ENCODE data around the gene RNF220. TPM values are rescaled to one million over a fixed set of nuclear protein-coding genes. Genes with fewer than 3 reads are reported as not detected.
A peak's percentile ranks its signal among the peaks of the same experiment; 100 is the strongest.

The RNF220 gene
- total and polyA plus RNA-seq, 2 of the 13 experiments (the other 11 are each of a cell fraction or from before 2014, with no cell fraction given), result 48.2 to 72.1 TPM

DNA sequence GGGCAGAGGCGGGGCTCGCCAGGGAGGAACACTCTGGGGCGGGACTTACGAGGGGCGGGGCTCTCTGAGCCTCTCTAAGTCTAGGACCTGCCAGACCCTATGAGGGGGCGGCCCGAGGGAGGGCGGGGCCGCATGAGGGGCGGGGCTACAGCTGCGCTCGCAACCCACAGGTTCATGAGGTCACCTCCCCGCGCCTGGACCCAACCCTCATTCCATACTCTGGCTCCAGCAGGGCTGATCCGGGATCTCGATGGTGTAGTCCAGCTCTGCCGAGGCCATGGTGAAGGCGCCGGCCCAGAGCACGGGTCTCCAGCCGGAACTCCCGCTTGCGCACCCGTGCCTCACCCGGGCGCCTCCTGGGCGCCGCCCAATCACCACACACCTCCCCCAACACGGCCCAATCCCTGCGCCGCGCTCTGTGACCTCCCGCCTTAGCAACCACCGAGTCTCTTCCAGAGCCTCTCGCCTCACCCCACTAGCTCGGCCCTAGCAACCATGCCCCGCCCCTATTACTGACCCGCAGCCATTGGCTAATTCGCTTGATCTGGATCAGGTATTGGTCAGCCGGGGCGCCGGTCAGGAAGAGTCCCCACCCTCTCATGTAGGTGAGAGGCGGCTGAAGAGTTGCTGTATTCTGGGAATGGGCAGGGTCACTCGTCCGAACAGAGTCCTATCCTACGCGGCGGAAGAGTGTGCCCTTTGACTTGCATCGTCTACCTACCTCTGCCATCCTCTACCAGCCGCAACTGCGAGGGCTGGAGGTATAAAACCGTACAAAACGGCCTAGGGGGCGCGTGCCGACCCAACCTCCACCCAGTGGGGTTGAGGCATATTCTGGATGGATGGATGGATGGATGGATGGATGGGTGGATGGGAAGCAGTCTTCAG, 269.3 kb downstream of the RNF220 start, which contains the start of the genes ARMH1 and TMEM53 (continued):
- TF ChIP-seq, protein P1, sequence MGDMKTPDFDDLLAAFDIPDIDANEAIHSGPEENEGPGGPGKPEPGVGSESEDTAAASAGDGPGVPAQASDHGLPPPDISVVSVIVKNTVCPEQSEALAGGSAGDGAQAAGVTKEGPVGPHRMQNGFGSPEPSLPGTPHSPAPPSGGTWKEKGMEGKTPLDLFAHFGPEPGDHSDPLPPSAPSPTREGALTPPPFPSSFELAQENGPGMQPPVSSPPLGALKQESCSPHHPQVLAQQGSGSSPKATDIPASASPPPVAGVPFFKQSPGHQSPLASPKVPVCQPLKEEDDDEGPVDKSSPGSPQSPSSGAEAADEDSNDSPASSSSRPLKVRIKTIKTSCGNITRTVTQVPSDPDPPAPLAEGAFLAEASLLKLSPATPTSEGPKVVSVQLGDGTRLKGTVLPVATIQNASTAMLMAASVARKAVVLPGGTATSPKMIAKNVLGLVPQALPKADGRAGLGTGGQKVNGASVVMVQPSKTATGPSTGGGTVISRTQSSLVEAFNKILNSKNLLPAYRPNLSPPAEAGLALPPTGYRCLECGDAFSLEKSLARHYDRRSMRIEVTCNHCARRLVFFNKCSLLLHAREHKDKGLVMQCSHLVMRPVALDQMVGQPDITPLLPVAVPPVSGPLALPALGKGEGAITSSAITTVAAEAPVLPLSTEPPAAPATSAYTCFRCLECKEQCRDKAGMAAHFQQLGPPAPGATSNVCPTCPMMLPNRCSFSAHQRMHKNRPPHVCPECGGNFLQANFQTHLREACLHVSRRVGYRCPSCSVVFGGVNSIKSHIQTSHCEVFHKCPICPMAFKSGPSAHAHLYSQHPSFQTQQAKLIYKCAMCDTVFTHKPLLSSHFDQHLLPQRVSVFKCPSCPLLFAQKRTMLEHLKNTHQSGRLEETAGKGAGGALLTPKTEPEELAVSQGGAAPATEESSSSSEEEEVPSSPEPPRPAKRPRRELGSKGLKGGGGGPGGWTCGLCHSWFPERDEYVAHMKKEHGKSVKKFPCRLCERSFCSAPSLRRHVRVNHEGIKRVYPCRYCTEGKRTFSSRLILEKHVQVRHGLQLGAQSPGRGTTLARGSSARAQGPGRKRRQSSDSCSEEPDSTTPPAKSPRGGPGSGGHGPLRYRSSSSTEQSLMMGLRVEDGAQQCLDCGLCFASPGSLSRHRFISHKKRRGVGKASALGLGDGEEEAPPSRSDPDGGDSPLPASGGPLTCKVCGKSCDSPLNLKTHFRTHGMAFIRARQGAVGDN (CRISPR knock-in tag; IDR thresholded peaks at IDR 0.05), result peak; percentile 85
- TF ChIP-seq RXRA (CRISPR knock-in tag; IDR thresholded peaks at IDR 0.05) (peak; percentile 96), ZNF20 (CRISPR knock-in tag; IDR thresholded peaks at IDR 0.05) (no peak), MATR3 (CRISPR knock-in tag; IDR thresholded peaks at IDR 0.05) (no peak), TCF7L2 (IDR thresholded peaks at IDR 0.05; ENCODE audit: low read depth, low read length) (no peak), ZSCAN30 (CRISPR knock-in tag; IDR thresholded peaks at IDR 0.05) (no peak), ZNF432 (CRISPR knock-in tag; IDR thresholded peaks at IDR 0.05; ENCODE audit: borderline replicate concordance) (no peak), BHLHE40 (IDR thresholded peaks at IDR 0.05; ENCODE audit: low read length) (peak; percentile 73), ZNF737 (CRISPR knock-in tag; IDR thresholded peaks at IDR 0.05; ENCODE audit: borderline replicate concordance) (no peak), YEATS4 (CRISPR knock-in tag; IDR thresholded peaks at IDR 0.05; ENCODE audit: borderline replicate concordance) (peak; percentile 71; the same call in 1 of the 2 replicates), NR2F1 (CRISPR knock-in tag; IDR thresholded peaks at IDR 0.05) (peak; percentile 11 to 31; a peak in 1 of 4 replicates), STAG1 (CRISPR knock-in tag; IDR thresholded peaks at IDR 0.05) (no peak)
- TF ChIP-seq, protein P2, sequence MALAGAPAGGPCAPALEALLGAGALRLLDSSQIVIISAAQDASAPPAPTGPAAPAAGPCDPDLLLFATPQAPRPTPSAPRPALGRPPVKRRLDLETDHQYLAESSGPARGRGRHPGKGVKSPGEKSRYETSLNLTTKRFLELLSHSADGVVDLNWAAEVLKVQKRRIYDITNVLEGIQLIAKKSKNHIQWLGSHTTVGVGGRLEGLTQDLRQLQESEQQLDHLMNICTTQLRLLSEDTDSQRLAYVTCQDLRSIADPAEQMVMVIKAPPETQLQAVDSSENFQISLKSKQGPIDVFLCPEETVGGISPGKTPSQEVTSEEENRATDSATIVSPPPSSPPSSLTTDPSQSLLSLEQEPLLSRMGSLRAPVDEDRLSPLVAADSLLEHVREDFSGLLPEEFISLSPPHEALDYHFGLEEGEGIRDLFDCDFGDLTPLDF (CRISPR knock-in tag; IDR thresholded peaks at IDR 0.05), result no peak; the same call in 1 of the 2 replicates
- TF ChIP-seq, protein P3, sequence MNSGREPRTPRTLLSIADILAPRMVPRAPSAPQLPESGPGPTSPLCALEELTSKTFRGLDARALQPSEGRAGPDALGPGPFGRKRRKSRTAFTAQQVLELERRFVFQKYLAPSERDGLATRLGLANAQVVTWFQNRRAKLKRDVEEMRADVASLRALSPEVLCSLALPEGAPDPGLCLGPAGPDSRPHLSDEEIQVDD (CRISPR knock-in tag; IDR thresholded peaks at IDR 0.05; ENCODE audit: borderline replicate concordance), result peak; percentile 58; the same call in 1 of the 2 replicates
- TF ChIP-seq, protein P4, sequence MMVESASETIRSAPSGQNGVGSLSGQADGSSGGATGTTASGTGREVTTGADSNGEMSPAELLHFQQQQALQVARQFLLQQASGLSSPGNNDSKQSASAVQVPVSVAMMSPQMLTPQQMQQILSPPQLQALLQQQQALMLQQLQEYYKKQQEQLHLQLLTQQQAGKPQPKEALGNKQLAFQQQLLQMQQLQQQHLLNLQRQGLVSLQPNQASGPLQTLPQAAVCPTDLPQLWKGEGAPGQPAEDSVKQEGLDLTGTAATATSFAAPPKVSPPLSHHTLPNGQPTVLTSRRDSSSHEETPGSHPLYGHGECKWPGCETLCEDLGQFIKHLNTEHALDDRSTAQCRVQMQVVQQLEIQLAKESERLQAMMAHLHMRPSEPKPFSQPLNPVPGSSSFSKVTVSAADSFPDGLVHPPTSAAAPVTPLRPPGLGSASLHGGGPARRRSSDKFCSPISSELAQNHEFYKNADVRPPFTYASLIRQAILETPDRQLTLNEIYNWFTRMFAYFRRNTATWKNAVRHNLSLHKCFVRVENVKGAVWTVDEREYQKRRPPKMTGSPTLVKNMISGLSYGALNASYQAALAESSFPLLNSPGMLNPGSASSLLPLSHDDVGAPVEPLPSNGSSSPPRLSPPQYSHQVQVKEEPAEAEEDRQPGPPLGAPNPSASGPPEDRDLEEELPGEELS (CRISPR knock-in tag; IDR thresholded peaks at IDR 0.05), result 0 out of 2 replicates have a peak, but pooled peaks have one; percentile 8
- TF ChIP-seq, protein P5, sequence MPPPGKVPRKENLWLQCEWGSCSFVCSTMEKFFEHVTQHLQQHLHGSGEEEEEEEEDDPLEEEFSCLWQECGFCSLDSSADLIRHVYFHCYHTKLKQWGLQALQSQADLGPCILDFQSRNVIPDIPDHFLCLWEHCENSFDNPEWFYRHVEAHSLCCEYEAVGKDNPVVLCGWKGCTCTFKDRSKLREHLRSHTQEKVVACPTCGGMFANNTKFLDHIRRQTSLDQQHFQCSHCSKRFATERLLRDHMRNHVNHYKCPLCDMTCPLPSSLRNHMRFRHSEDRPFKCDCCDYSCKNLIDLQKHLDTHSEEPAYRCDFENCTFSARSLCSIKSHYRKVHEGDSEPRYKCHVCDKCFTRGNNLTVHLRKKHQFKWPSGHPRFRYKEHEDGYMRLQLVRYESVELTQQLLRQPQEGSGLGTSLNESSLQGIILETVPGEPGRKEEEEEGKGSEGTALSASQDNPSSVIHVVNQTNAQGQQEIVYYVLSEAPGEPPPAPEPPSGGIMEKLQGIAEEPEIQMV (CRISPR knock-in tag; IDR thresholded peaks at IDR 0.05; ENCODE audit: low read depth), result peak; percentile 66; the same call in 1 of the 2 replicates
- TF ChIP-seq, protein P6, sequence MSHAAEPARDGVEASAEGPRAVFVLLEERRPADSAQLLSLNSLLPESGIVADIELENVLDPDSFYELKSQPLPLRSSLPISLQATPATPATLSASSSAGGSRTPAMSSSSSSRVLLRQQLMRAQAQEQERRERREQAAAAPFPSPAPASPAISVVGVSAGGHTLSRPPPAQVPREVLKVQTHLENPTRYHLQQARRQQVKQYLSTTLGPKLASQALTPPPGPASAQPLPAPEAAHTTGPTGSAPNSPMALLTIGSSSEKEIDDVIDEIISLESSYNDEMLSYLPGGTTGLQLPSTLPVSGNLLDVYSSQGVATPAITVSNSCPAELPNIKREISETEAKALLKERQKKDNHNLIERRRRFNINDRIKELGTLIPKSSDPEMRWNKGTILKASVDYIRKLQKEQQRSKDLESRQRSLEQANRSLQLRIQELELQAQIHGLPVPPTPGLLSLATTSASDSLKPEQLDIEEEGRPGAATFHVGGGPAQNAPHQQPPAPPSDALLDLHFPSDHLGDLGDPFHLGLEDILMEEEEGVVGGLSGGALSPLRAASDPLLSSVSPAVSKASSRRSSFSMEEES (CRISPR knock-in tag; IDR thresholded peaks at IDR 0.05), result peak; percentile 34; the same call in 1 of the 2 replicates
